Measurements from ENCODE around the gene SOCS2.
"Not testable (repeated sequence)": the region's sequence is repeated elsewhere in the genome, so short reads cannot be mapped to it uniquely, and the experiment has no call there.

SOCS2 gene

GRCh38 chr12:93624595-93625294, 52.3 kb downstream of the SOCS2 start:
- no peak for TF ChIP-seq Cebpa-rat (IDR thresholded peaks at IDR 0.05)
- Histone ChIP-seq H3K36me3 (no peaks in the 10 kb centered on the region), H3K4me1 (no peaks in the 10 kb centered on the region), H3K4me2 (no peak overlapping the region), H3K27ac (no peak overlapping the region), H4K20me1 (no peaks in the 10 kb centered on the region), H3K4me3 (no peak overlapping the region), H3K27me3 (no peaks in the 10 kb centered on the region), H3K9ac (no peak overlapping the region), H3K9me3 (peaks cover 22% of the 10 kb centered on the region)

GRCh38 chr12:93625295-93625645, 52.8 kb downstream of the SOCS2 start:
- not testable (repeated sequence) for H3K9ac ChIP-seq, H3K27me3 ChIP-seq, H3K4me3 ChIP-seq, H3K36me3 ChIP-seq, H3K4me1 ChIP-seq, H3K4me2 ChIP-seq, H4K20me1 ChIP-seq, H3K27ac ChIP-seq
- peaks cover 22% of the 10 kb centered on the region for H3K9me3 ChIP-seq

GRCh38 chr12:93626160-93626559, 53.7 kb downstream of the SOCS2 start:
- H3K4me3 ChIP-seq = no peak overlapping the region
- peaks cover 22% of the 10 kb centered on the region for H3K9me3 ChIP-seq
- H4K20me1 ChIP-seq = no peaks in the 10 kb centered on the region
- H3K4me1 ChIP-seq = no peaks in the 10 kb centered on the region
- no peak overlapping the region for H3K4me2 ChIP-seq
- H3K9ac ChIP-seq = no peak overlapping the region
- no peaks in the 10 kb centered on the region for H3K27me3 ChIP-seq
- H3K27ac ChIP-seq = no peak overlapping the region
- no peaks in the 10 kb centered on the region for H3K36me3 ChIP-seq
- no peak for TF ChIP-seq Cebpa-rat (IDR thresholded peaks at IDR 0.05)

Measured in BLaER1 (cell line).